Esophagus muscularis mucosa (tissue), 4 donors: ENCODE measurements around the gene YWHAE. TPM values are rescaled to one million over a fixed set of nuclear protein-coding genes. Genes with fewer than 3 reads are reported as not detected.
"Not testable (repeated sequence)": the region's sequence is repeated elsewhere in the genome, so short reads cannot be mapped to it uniquely, and the experiment has no call there.

Source experiments
- DNase-seq: peaks from one replicate; pipeline ENCODE4 v3.0.0-alpha.2; 2017; ENCODE audit errors: extremely low spot score
- H3K27ac ChIP-seq, 4 donors: fragments of 200-600 bp; sonication (generic); replicated peaks in 1 of 4; 1 replicate in 3 of 4; 2 replicates in 1 of 4; pipeline ENCODE4 v1.5.1; 2016 to 2019; ENCODE audit warnings: mild to moderate bottlenecking in 1 of 4
- H3K27me3 ChIP-seq, 4 donors: fragments of 200-600 bp; sonication (generic); one replicate each; pipeline versions ENCODE4 v1.5.1 to v1.6.0; 2016 to 2019
- H3K36me3 ChIP-seq, 4 donors: fragments of 200-600 bp; sonication (generic); one replicate each; pipeline ENCODE4 v1.5.1; 2016 to 2019
- H3K4me1 ChIP-seq, 4 donors: fragments of 200-600 bp; sonication (generic); one replicate each; pipeline ENCODE4 v1.5.1; 2016 to 2019
- H3K4me3 ChIP-seq, 4 donors: fragments of 200-600 bp; sonication (generic); 1 replicate in 2 of 4; 2 replicates in 2 of 4; pipeline ENCODE4 v1.5.1; 2016 to 2019; ENCODE audit warnings: mild to moderate bottlenecking in 4 of 4, moderate library complexity in 1 of 4
- H3K9me3 ChIP-seq, 4 donors: fragments of 200-600 bp; sonication (generic); 1 replicate in 3 of 4; 2 replicates in 1 of 4; pipeline ENCODE4 v1.5.1; 2016 to 2019
- EP300 ChIP-seq: sonication (generic); formaldehyde crosslinking; IDR thresholded peaks from one replicate; pipeline ENCODE4 v1.6.1; 2017; ENCODE audit warnings: antibody characterized with exemption
- POLR2A ChIP-seq: fragments of 450-650 bp; IDR thresholded peaks from one replicate; pipeline ENCODE4 v1.6.1; 2017; ENCODE audit warnings: antibody characterized with exemption, moderate library complexity, mild to moderate bottlenecking, low read depth
- POLR2AphosphoS5 ChIP-seq, 2 donors: sonication (generic); formaldehyde crosslinking; IDR thresholded peaks; one replicate each; pipeline ENCODE4 v1.6.1; 2017; ENCODE audit warnings: antibody characterized with exemption in 2 of 2
- WGBS: methylation state at CpG from one replicate; pipeline ENCODE4 v1.1.5; 2018; 5-methylcytosine and 5-hydroxymethylcytosine counted together
- intact Hi-C: fragments of 100-400 bp; cut with DNase I; formaldehyde crosslinking; loops from one replicate; pipeline ENCODE4 v1.15.1; 2023
- total RNA-seq, 4 donors: library from RNA; depleted of rRNA; stranded (reverse); fragments of >200 nt; gene quantifications; one replicate each; pipeline versions ENCODE4 v1.1.0 to v1.2.1, GENCODE V29; 2016
- TF ChIP-seq, protein P1 (sequence below), 3 experiments: fragments of 200-600 bp in 2 of 3; fragments of 450-650 bp in 1 of 3; sonication (generic) in 2 of 3; IDR thresholded peaks; one replicate each; pipeline ENCODE4 v1.5.1; 2017 to 2019; ENCODE audit warnings: antibody characterized with exemption in 3 of 3, mild to moderate bottlenecking in 2 of 3, moderate library complexity in 1 of 3

The YWHAE gene
- 100 to 1,000 TPM; 329 to 408 (median 364) TPM for total RNA-seq

DNA sequence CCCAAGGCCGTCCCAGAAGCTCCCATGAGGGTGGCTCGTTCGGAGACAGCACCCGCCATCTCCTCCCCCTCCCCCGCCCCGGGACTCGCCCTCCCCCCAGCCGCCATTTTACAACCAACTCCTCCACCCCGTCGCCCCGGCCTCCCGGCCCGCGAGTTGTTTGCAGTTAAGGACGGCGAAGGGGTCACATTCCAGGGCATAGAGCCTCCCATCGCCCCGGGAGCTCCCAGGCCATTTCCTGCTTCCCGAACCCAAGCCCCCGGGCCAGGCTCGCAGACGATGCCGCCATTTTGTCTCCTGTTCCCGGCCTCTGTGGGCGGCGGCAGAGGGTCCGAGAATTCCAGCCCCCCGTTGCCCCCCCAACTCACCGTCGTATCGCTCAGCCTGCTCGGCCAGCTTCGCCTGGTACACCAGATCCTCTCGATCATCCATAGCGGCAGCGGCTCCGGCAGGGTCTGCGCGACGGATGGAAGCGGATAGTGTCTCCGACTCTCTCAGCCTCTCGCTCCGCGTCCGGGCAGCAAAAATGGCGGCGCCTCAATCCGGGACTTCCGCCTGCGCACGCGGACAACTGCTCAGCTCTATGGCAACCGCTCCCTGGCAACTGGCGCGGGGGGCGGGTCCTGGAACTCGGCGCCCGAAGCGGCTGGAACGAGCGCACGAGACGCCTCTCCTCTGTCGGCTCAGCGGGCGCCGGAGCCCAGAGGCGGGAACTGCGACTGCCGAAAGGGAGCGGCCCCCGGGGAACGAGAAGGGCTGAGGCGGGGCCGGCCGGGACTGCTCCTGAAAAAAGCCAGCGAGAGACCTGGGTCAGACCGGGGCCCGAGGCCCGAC lies at the start of gene YWHAE:
TSS of gene YWHAE (minus strand) at position 544 of the 834 bp plus-strand sequence. CDS start at position 432, 112 bp downstream.
- Histone ChIP-seq H3K36me3 (no peaks in the 10 kb centered on the region), H3K27ac (peak within 1 kb of the TSS; percentile 95 to 98 (median 96)), H3K9me3 (no peaks in the 10 kb centered on the region), H3K27me3 (no peaks in the 10 kb centered on the region), H3K4me1 (peaks cover 39 to 49% (median 45%) of the 10 kb centered on the region in 4 donors), H3K4me3 (peak within 1 kb of the TSS; percentile 72 to 88 (median 84))
- TF ChIP-seq EP300: no peak
- TF ChIP-seq POLR2AphosphoS5 (IDR thresholded peaks at IDR 0.05): peak; percentile 94 to 98
- TF ChIP-seq POLR2A: peak; percentile 92
- DNase-seq: peak; percentile 99
- intact Hi-C loops: loop anchor here (2.0 kb wide), 1 partner anchor 33 kb away; no protein-coding TSS in a partner anchor
- under 1% methylated on average over 30 of the region's 82 CpGs for WGBS

GRCh38 chr17:1449412-1449967 lies 49.5 kb upstream of the YWHAE start:
- Histone ChIP-seq H3K4me3 (no peak overlapping the region), H3K36me3 (peaks cover 0 to 13% (median 8%) of the 10 kb centered on the region in 4 donors), H3K9me3 (no peaks in the 10 kb centered on the region), H3K27ac (no peak overlapping the region), H3K27me3 (no peaks in the 10 kb centered on the region), H3K4me1 (peaks cover 70 to 87% (median 81%) of the 10 kb centered on the region in 4 donors)
- DNase-seq: no peak
- 89% methylated on average over 5 of the region's 5 CpGs for WGBS
- intact Hi-C loops: no loop called here
- TF ChIP-seq POLR2AphosphoS5 (IDR thresholded peaks at IDR 0.05) (no peak), POLR2A (no peak), EP300 (no peak)
- TF ChIP-seq, protein P1, sequence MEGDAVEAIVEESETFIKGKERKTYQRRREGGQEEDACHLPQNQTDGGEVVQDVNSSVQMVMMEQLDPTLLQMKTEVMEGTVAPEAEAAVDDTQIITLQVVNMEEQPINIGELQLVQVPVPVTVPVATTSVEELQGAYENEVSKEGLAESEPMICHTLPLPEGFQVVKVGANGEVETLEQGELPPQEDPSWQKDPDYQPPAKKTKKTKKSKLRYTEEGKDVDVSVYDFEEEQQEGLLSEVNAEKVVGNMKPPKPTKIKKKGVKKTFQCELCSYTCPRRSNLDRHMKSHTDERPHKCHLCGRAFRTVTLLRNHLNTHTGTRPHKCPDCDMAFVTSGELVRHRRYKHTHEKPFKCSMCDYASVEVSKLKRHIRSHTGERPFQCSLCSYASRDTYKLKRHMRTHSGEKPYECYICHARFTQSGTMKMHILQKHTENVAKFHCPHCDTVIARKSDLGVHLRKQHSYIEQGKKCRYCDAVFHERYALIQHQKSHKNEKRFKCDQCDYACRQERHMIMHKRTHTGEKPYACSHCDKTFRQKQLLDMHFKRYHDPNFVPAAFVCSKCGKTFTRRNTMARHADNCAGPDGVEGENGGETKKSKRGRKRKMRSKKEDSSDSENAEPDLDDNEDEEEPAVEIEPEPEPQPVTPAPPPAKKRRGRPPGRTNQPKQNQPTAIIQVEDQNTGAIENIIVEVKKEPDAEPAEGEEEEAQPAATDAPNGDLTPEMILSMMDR (IDR thresholded peaks at IDR 0.05): no peak

DNA sequence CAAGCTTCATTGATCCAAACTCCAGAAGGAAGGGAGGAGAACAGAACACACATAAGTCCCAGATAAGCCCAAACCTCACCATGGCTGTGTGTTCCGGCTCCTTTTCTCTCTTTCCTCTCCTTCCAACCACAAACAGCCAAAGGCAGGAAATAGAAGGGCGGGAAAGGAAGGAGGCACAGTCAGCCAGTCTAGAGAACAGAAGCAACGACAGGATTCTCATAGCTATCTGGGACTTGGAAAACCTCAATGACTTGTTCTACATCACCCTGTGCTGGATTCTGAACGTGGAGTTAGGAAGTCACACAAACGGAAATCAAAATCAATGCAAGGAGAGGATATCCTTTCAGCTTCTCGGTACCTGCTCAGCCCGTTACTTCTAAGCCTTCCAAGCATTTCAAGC lies 47.0 kb upstream of the YWHAE start:
- Histone ChIP-seq H3K9me3 (no peaks in the 10 kb centered on the region), H3K27ac (peak overlapping the region in 2 of 4 donors; percentile 35 to 70), H3K4me1 (peaks cover 47 to 69% (median 57%) of the 10 kb centered on the region in 4 donors), H3K36me3 (peaks cover 0 to 12% (median 6%) of the 10 kb centered on the region in 4 donors), H3K4me3 (no peak overlapping the region), H3K27me3 (no peaks in the 10 kb centered on the region)
- intact Hi-C loops: no loop called here
- WGBS: 63% methylated on average over 7 of the region's 7 CpGs
- TF ChIP-seq EP300 (no peak), POLR2A (no peak), POLR2AphosphoS5 (IDR thresholded peaks at IDR 0.05) (no peak)
- TF ChIP-seq, protein P1 (IDR thresholded peaks at IDR 0.05): no peak
- no peak for DNase-seq

DNA sequence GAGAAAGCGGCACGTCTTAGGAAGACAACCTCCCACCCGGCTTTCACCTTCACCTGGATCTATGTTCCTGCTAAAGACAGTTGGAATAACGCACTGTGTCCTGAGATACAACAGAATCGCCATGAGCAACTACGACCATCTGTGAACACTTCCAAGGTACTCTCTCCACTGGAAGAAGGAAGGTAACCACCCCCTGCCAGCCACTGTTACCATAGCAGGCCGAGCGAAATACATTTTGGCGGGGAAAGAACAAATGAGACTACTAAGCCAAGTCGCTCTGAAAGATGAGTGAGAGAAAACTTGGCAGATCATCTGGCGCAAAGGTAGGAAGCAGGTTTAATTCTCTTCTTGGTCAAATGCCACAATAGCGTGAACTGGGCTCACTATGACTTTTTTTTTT lies 46.2 kb upstream of the YWHAE start:
- intact Hi-C loops: no loop called here
- WGBS: 94% methylated on average over 12 of the region's 12 CpGs
- H3K4me3 ChIP-seq: no peak overlapping the region
- H3K36me3 ChIP-seq: peaks cover 0 to 12% (median 7%) of the 10 kb centered on the region in 4 donors
- no peaks in the 10 kb centered on the region for H3K9me3 ChIP-seq
- H3K4me1 ChIP-seq: peaks cover 39 to 60% (median 48%) of the 10 kb centered on the region in 4 donors
- H3K27me3 ChIP-seq: no peaks in the 10 kb centered on the region
- peak overlapping the region in 1 of 4 donors; percentile 70 for H3K27ac ChIP-seq
- DNase-seq: no peak
- no peak for TF ChIP-seq POLR2A
- no peak for TF ChIP-seq POLR2AphosphoS5 (IDR thresholded peaks at IDR 0.05)
- TF ChIP-seq, protein P1 (IDR thresholded peaks at IDR 0.05): no peak
- no peak for TF ChIP-seq EP300

GRCh38 chr17:1445695-1446094 lies 45.7 kb upstream of the YWHAE start:
- H3K4me3 ChIP-seq, H3K27me3 ChIP-seq, H3K27ac ChIP-seq, H3K9me3 ChIP-seq, intact Hi-C loops, DNase-seq: not testable (repeated sequence)
- WGBS: 91% methylated on average over 4 of the region's 4 CpGs
- peaks cover 38 to 57% (median 47%) of the 10 kb centered on the region in 4 donors for H3K4me1 ChIP-seq
- H3K36me3 ChIP-seq: peaks cover 0 to 14% (median 7%) of the 10 kb centered on the region in 4 donors

- not testable (repeated sequence) for H3K27ac ChIP-seq
These were observed 42.7 kb upstream of the YWHAE start for GRCh38 chr17:1442721-1443120.

More at GRCh38 chr17:1442721-1443120, 42.7 kb upstream of the YWHAE start:
- H3K4me3 ChIP-seq, intact Hi-C loops, DNase-seq, H3K27me3 ChIP-seq, H3K9me3 ChIP-seq: not testable (repeated sequence)
- peaks cover 35 to 49% (median 43%) of the 10 kb centered on the region in 4 donors for H3K4me1 ChIP-seq
- 94% methylated on average over 6 of the region's 6 CpGs for WGBS
- peaks cover 0 to 15% (median 7%) of the 10 kb centered on the region in 4 donors for H3K36me3 ChIP-seq
